K562 (cell line): Measurements from ENCODE around the gene ZFP30. TPM values are rescaled to one million over a fixed set of nuclear protein-coding genes. Genes with fewer than 3 reads are reported as not detected.

ENCODE experiments used
- CBX1 ChIP-seq: sonication (generic); IDR thresholded peaks from 2 replicates; pipeline ENCODE4 v1.6.1; 2016; ENCODE audit warnings: antibody characterized with exemption, low read depth, mild to moderate bottlenecking
- CEBPB ChIP-seq: fragments of 450-650 bp; IDR thresholded peaks from 2 replicates; pipeline ENCODE4 v1.6.1; 2016; ENCODE audit warnings: missing genetic modification characterization, missing compliant biosample characterization
- EWSR1 ChIP-seq: fragments of 450-650 bp; IDR thresholded peaks from 2 replicates; pipeline ENCODE4 v1.6.1; 2018; ENCODE audit warnings: borderline replicate concordance, mild to moderate bottlenecking, low read depth, moderate library complexity; ENCODE audit not compliant: partially characterized antibody
- HMGN3 ChIP-seq: IDR thresholded peaks from 2 replicates; pipeline ENCODE4 v1.6.1; 2011; ENCODE audit warnings: borderline replicate concordance, low read depth, mild to moderate bottlenecking, mixed read lengths, low read length; ENCODE audit not compliant: insufficient read length; ENCODE audit errors: extremely low read depth
- KAT7 ChIP-seq: sonication (generic); formaldehyde crosslinking; IDR thresholded peaks from 2 replicates; pipeline ENCODE4 v1.8.0; 2022; ENCODE audit warnings: missing genetic modification reagents, mild to moderate bottlenecking, borderline replicate concordance
- NRF1 ChIP-seq, 2 experiments: fragments of 450-650 bp; IDR thresholded peaks in 1 of 2; conservative IDR thresholded peaks in 1 of 2; 2 replicates each; pipeline ENCODE4 v1.6.1; 2014; ENCODE audit warnings: mild to moderate bottlenecking in 2 of 2
- RAD21 ChIP-seq, 2 experiments: fragments of 250-450 bp in 1 of 2; fragments of 450-650 bp in 1 of 2; sonication (Bioruptor Pico) in 1 of 2; formaldehyde crosslinking in 1 of 2; IDR thresholded peaks in 1 of 2; conservative IDR thresholded peaks in 1 of 2; 2 replicates each; pipeline versions ENCODE4 v1.4.0 to v1.8.0; 2020 to 2022; ENCODE audit warnings: mild to moderate bottlenecking in 2 of 2, moderate library complexity in 1 of 2
- RB1 ChIP-seq: fragments of 450-650 bp; IDR thresholded peaks from 2 replicates; pipeline ENCODE4 v1.6.1; 2017; ENCODE audit warnings: low read depth, mild to moderate bottlenecking
- RBBP5 ChIP-seq: fragments of 200-600 bp; sonication (generic); IDR thresholded peaks from 2 replicates; pipeline ENCODE4 v1.6.1; 2012; ENCODE audit warnings: borderline replicate concordance, mild to moderate bottlenecking, low read length, control low read depth, inconsistent platforms; ENCODE audit not compliant: insufficient read depth, poor library complexity, severe bottlenecking
- RFX1 ChIP-seq: fragments of 450-650 bp; IDR thresholded peaks from 2 replicates; pipeline ENCODE4 v1.6.1; 2016; ENCODE audit warnings: mild to moderate bottlenecking, moderate library complexity
- RHOXF2B ChIP-seq: fragments of 250-450 bp; sonication (Bioruptor Pico); conservative IDR thresholded peaks from 2 replicates; pipeline ENCODE4 v1.5.1; 2021
- RNF2 ChIP-seq: sonication (generic); IDR thresholded peaks from 2 replicates; pipeline ENCODE4 v1.6.1; 2016
- TAF1 ChIP-seq: IDR thresholded peaks from 2 replicates; pipeline ENCODE4 v1.6.1; 2011; ENCODE audit warnings: mild to moderate bottlenecking, low read length, moderate library complexity; ENCODE audit not compliant: insufficient read depth, control insufficient read depth, severe bottlenecking; ENCODE audit errors: extremely low read depth
- TAL1 ChIP-seq: fragments of 450-650 bp; IDR thresholded peaks from 2 replicates; pipeline ENCODE4 v1.6.1; 2016; ENCODE audit warnings: mild to moderate bottlenecking
- TARDBP ChIP-seq: fragments of 450-650 bp; IDR thresholded peaks from 2 replicates; pipeline ENCODE4 v1.6.1; 2016
- ZBTB8A ChIP-seq: fragments of 450-650 bp; IDR thresholded peaks from 2 replicates; pipeline ENCODE4 v1.6.1; 2018; ENCODE audit warnings: mild to moderate bottlenecking, moderate library complexity; ENCODE audit not compliant: partially characterized antibody
- ZC3H11A ChIP-seq: IDR thresholded peaks from 2 replicates; pipeline ENCODE4 v1.6.1; 2012; ENCODE audit warnings: low read depth, low read length, improper control_type of control experiment
- ZNF184 ChIP-seq: sonication (generic); formaldehyde crosslinking; IDR thresholded peaks from 2 replicates; pipeline ENCODE4 v1.5.0; 2020; ENCODE audit warnings: missing genetic modification reagents
- ZNF197 ChIP-seq: fragments of 200-800 bp; sonication (Bioruptor generic); IDR thresholded peaks from 2 replicates; pipeline ENCODE4 v1.6.1; 2016; ENCODE audit warnings: low read depth, missing genetic modification characterization, missing compliant biosample characterization
- ZNF212 ChIP-seq: fragments of 450-650 bp; formaldehyde crosslinking; IDR thresholded peaks from 2 replicates; pipeline ENCODE4 v1.4.0; 2020; ENCODE audit warnings: mild to moderate bottlenecking
- ZNF224 ChIP-seq: sonication (generic); formaldehyde crosslinking; IDR thresholded peaks from 2 replicates; pipeline ENCODE4 v1.8.0; 2022; ENCODE audit warnings: mild to moderate bottlenecking, missing genetic modification reagents
- ZNF609 ChIP-seq: sonication (generic); formaldehyde crosslinking; IDR thresholded peaks from 2 replicates; pipeline ENCODE4 v1.8.1; 2023; ENCODE audit warnings: missing genetic modification reagents, mild to moderate bottlenecking, borderline replicate concordance
- ZZZ3 ChIP-seq: fragments of 450-650 bp; IDR thresholded peaks from 2 replicates; pipeline ENCODE4 v1.6.1; 2016; ENCODE audit warnings: antibody characterized with exemption, mild to moderate bottlenecking, moderate library complexity
- polyA plus RNA-seq, 8 experiments: library from polyadenylated mRNA; depleted of rRNA in 4 of 8; stranded (reverse) in 5 of 8; unstranded in 3 of 8; fragments of >200 nt; fragmentation: Nextera tagmentation in 2 of 8; fragmentation: Illumina TruSeq in 1 of 8; extraction: Ambion mirVana in 2 of 8; extraction: Trizol in 1 of 8; gene quantifications; 2 replicates each; pipeline versions ENCODE4 v1.2.1 to v1.2.3, GENCODE V29; 2011 to 2014; ENCODE audit warnings: inconsistent platforms in 1 of 8, missing spikeins in 1 of 8
- total RNA-seq, 7 experiments: library from RNA; depleted of rRNA in 6 of 7; stranded (reverse); fragments of >200 nt in 6 of 7; fragmentation: Illumina TruSeq in 2 of 7; extraction: Trizol in 2 of 7; gene quantifications; 2 replicates each; pipeline versions ENCODE4 v1.2.1 to v1.2.3, GENCODE V29; 2011 to 2021; ENCODE audit warnings: low replicate concordance in 1 of 7
- TF ChIP-seq, protein P1 (sequence below): fragments of 250-450 bp; sonication (Bioruptor Pico); IDR thresholded peaks from 2 replicates; pipeline ENCODE4 v1.4.0; 2020; ENCODE audit warnings: mild to moderate bottlenecking

ZFP30 gene
- total and polyA plus RNA-seq, 9 of the 15 experiments (the other 6 are each of a cell fraction or from before 2014, with no cell fraction given): 1.1 to 11.3 (median 4.9) TPM

DNA sequence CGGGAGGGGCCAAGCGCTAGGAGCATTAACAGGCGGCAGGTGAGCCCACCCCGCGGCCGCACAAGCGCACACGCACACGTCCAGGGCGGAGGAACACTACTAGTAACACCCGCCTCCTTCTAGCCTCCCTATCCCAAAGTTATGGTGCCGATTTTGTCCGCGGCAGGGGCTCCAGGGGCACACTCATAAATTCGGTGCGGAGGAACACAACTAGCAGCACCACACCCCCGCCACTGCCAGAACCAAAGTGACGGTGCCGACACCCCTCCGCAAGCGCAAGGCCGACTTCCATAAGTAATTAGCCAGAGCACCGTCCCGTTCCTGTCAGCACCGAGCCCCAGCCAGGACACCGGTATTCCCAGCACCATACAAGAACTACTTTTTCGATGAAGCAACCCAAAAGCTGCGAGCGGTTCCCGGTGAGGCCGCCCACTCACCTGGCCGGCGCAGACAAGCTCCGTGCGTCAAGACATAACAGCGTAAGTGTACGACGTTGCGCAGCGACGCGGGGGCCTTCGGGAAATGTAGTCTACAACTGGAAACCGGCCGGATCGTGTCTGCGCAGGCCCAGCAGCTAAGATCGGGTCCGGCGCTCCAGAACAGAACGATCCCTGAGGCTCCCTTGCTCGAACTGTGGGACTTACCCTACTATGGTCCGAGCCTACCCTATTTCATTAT lies 60.8 kb downstream of the ZFP30 start, which contains the start of the genes ZNF540 and ZNF571 (continued):
- TF ChIP-seq ZNF197 (CRISPR knock-in tag): no peak
- TF ChIP-seq CBX1: 0 out of 2 replicates have a peak, but pooled peaks have one; percentile 12
- TF ChIP-seq KAT7 (CRISPR knock-in tag): no peak
- TF ChIP-seq CEBPB: peak; percentile 97
- TF ChIP-seq ZC3H11A: no peak
- TF ChIP-seq ZBTB8A: no peak
- TF ChIP-seq RHOXF2B (CRISPR knock-in tag): no peak
- TF ChIP-seq, protein P1, sequence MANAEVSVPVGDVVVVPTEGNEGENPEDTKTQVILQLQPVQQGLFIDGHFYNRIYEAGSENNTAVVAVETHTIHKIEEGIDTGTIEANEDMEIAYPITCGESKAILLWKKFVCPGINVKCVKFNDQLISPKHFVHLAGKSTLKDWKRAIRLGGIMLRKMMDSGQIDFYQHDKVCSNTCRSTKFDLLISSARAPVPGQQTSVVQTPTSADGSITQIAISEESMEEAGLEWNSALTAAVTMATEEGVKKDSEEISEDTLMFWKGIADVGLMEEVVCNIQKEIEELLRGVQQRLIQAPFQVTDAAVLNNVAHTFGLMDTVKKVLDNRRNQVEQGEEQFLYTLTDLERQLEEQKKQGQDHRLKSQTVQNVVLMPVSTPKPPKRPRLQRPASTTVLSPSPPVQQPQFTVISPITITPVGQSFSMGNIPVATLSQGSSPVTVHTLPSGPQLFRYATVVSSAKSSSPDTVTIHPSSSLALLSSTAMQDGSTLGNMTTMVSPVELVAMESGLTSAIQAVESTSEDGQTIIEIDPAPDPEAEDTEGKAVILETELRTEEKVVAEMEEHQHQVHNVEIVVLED (CRISPR knock-in tag): peak; percentile 100
- TF ChIP-seq ZNF609: no peak
- TF ChIP-seq RAD21 (CRISPR knock-in tag; conservative IDR thresholded peaks at IDR 0.05 in 1 of 2, IDR thresholded peaks at IDR 0.05 in 1 of 2): no peak
- TF ChIP-seq ZZZ3: no peak
- no peak for TF ChIP-seq ZNF224 (CRISPR knock-in tag)
- TF ChIP-seq ZNF184 (CRISPR knock-in tag): no peak
- no peak for TF ChIP-seq HMGN3
- TF ChIP-seq RB1: no peak
- peak; percentile 93 to 94 for TF ChIP-seq NRF1 (conservative IDR thresholded peaks at IDR 0.05 in 1 of 2, IDR thresholded peaks at IDR 0.05 in 1 of 2)
- TF ChIP-seq RFX1: peak; percentile 68
- no peak for TF ChIP-seq TAF1
- TF ChIP-seq TAL1: no peak
- TF ChIP-seq TARDBP: 0 out of 2 replicates have a peak, but pooled peaks have one; percentile 29
- TF ChIP-seq RBBP5: peak; percentile 31
- no peak for TF ChIP-seq ZNF212 (CRISPR knock-in tag)
- TF ChIP-seq EWSR1: no peak
- no peak for TF ChIP-seq RNF2
